Measurements from ENCODE around the gene MRPS14. TPM values are rescaled to one million over a fixed set of nuclear protein-coding genes. Genes with fewer than 3 reads are reported as not detected.

MRPS14 gene
- total RNA-seq, 6 donors from 2014 or later = 11.5 to 28.9 (median 18.8) TPM

- no peak for TF ChIP-seq CTCF (IDR thresholded peaks at IDR 0.05)
- no peak for TF ChIP-seq POLR2AphosphoS5 (IDR thresholded peaks at IDR 0.05)
- DNase-seq = no peak
- Histone ChIP-seq H3K4me3 (no peak overlapping the region), H3K36me3 (peaks cover 0 to 31% (median 7%) of the 10 kb centered on the region in 4 donors), H3K27ac (no peak overlapping the region), H3K27me3 (no peaks in the 10 kb centered on the region), H3K4me1 (peaks cover 21 to 39% (median 31%) of the 10 kb centered on the region in 4 donors), H3K9me3 (no peaks in the 10 kb centered on the region)
- no peak for ATAC-seq (ENCODE audit: low FRiP score in 2 of 2)
- 82 to 92% methylated on average over 17 of the region's 17 CpGs for WGBS, 2 donors
Measured at GRCh38 chr1:175002910-175003517, 20.2 kb downstream of the MRPS14 start.

GRCh38 chr1:175000697-175001187 lies 22.5 kb downstream of the MRPS14 start:
- Histone ChIP-seq H3K4me1 (peaks cover 21 to 39% (median 31%) of the 10 kb centered on the region in 4 donors), H3K4me3 (peak overlapping the region; percentile 75 to 97 (median 96)), H3K9me3 (no peaks in the 10 kb centered on the region), H3K27me3 (no peaks in the 10 kb centered on the region), H3K36me3 (peaks cover 0 to 8% (median 0%) of the 10 kb centered on the region in 4 donors), H3K27ac (peak overlapping the region; percentile 97 to 99 (median 98))
- no peak for ATAC-seq (ENCODE audit: low FRiP score in 2 of 2)
- WGBS, 2 donors = 3 to 5% methylated on average over 5 of the region's 5 CpGs
- DNase-seq = no peak
- no peak for TF ChIP-seq CTCF (IDR thresholded peaks at IDR 0.05)
- TF ChIP-seq POLR2AphosphoS5 (IDR thresholded peaks at IDR 0.05) = no peak
- no peak for TF ChIP-seq POLR2A (IDR thresholded peaks at IDR 0.05)
- TF ChIP-seq EP300 (IDR thresholded peaks at IDR 0.05) = no peak

GRCh38 chr1:174999936-175000696 lies 23.1 kb downstream of the MRPS14 start, which contains the start of gene CACYBP:
Gene CACYBP, plus strand, starts transcription at chr1:174999947. Its CDS starts 234 bp downstream, at chr1:175000181.
- no peaks in the 10 kb centered on the region for H3K9me3 ChIP-seq
- peak within 1 kb of the TSS; percentile 75 to 97 (median 96) for H3K4me3 ChIP-seq
- peak in 1 of 4 donors; percentile 60 for TF ChIP-seq EP300 (IDR thresholded peaks at IDR 0.05)
- peak in 1 of 6 experiments; percentile 19 for TF ChIP-seq CTCF (IDR thresholded peaks at IDR 0.05)
- TF ChIP-seq POLR2A (IDR thresholded peaks at IDR 0.05) = peak in 1 of 4 donors; percentile 82
- TF ChIP-seq POLR2AphosphoS5 (IDR thresholded peaks at IDR 0.05) = peak in 1 of 2 donors; percentile 44
- ATAC-seq (ENCODE audit: low FRiP score in 2 of 2) (peak in 1 of 2 donors; percentile 31), DNase-seq (peak; percentile 37 to 99)
- WGBS, 2 donors = 0 to 1% methylated on average over 9 to 48 of the region's 71 CpGs
- H3K36me3 ChIP-seq = peaks cover 0 to 3% (median 0%) of the 10 kb centered on the region in 4 donors
- no peaks in the 10 kb centered on the region for H3K27me3 ChIP-seq
- H3K4me1 ChIP-seq = peaks cover 21 to 39% (median 31%) of the 10 kb centered on the region in 4 donors
- H3K27ac ChIP-seq = peak within 1 kb of the TSS; percentile 97 to 99 (median 98)

- no peaks in the 10 kb centered on the region for H3K36me3 ChIP-seq
- no peaks in the 10 kb centered on the region for H3K9me3 ChIP-seq
- H3K27ac ChIP-seq = peak overlapping the region; percentile 97 to 99 (median 98)
- TF ChIP-seq POLR2AphosphoS5 (IDR thresholded peaks at IDR 0.05) (peak; percentile 96 to 98), CTCF (IDR thresholded peaks at IDR 0.05) (peak in 1 of 6 experiments; percentile 12), EP300 (IDR thresholded peaks at IDR 0.05) (peak in 1 of 4 donors; percentile 67), POLR2A (IDR thresholded peaks at IDR 0.05) (peak; percentile 44 to 98 (median 95))
- peak overlapping the region; percentile 75 to 97 (median 96) for H3K4me3 ChIP-seq
- H3K4me1 ChIP-seq = peaks cover 21 to 39% (median 31%) of the 10 kb centered on the region in 4 donors
- ATAC-seq (ENCODE audit: low FRiP score in 2 of 2) = peak; percentile 95 to 98
- no peaks in the 10 kb centered on the region for H3K27me3 ChIP-seq
- WGBS, 2 donors = 0% methylated on average over 17 to 42 of the region's 58 CpGs
- DNase-seq = peak; percentile 95 to 97
Measured at GRCh38 chr1:174999216-174999935, 23.8 kb downstream of the MRPS14 start.
